Erythroblast (primary cell): ENCODE results near the gene SAMD4A.

Experiments
- DNase-seq, 2 experiments: peaks; one replicate each; lab custom pipeline; 2025; lab: John Stamatoyannopoulos, UW
- GATA1 ChIP-seq: IDR thresholded peaks from 2 replicates; pipeline ENCODE4 v1.6.1; 2011; ENCODE audit warnings: low read depth, mild to moderate bottlenecking, control low read depth, low read length, moderate library complexity
- POLR2A ChIP-seq: IDR thresholded peaks from 2 replicates; pipeline ENCODE4 v1.6.1; 2011; ENCODE audit warnings: mild to moderate bottlenecking, low read length

Gene SAMD4A

GRCh38 chr14:54718046-54718445 lies 151.1 kb downstream of the SAMD4A start:
- no peak for TF ChIP-seq GATA1

DNA sequence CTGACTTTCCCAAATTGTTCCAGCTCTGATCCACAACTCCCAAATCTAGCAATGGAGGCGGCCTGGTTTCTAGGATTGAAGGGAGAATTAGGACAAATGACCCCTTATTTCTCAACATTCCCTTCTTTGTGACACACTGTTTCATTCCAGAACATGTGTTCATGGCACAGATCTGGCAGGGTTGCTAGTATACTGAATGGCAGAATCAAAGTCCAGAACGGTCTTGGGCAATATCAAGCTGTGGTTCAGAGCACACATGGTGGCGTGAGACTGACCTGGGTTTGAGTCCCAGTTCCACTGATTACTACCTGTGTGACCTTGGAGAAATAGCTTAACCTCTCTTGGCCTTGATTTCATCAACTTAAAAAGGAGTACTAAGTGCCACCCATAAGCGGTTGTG lies 152.5 kb downstream of the SAMD4A start:
- DNase-seq: no peak
- no peak for TF ChIP-seq POLR2A

More at GRCh38 chr14:54718046-54718445, 151.1 kb downstream of the SAMD4A start:
- DNase-seq: no peak

GRCh38 chr14:54722791-54723432 lies 156.0 kb downstream of the SAMD4A start:
- no peak for TF ChIP-seq POLR2A
- no peak for TF ChIP-seq GATA1
- peak; percentile 5 to 13 for DNase-seq

GRCh38 chr14:54724123-54724522 lies 157.2 kb downstream of the SAMD4A start:
- TF ChIP-seq POLR2A (no peak), GATA1 (no peak)
- no peak for DNase-seq

DNA sequence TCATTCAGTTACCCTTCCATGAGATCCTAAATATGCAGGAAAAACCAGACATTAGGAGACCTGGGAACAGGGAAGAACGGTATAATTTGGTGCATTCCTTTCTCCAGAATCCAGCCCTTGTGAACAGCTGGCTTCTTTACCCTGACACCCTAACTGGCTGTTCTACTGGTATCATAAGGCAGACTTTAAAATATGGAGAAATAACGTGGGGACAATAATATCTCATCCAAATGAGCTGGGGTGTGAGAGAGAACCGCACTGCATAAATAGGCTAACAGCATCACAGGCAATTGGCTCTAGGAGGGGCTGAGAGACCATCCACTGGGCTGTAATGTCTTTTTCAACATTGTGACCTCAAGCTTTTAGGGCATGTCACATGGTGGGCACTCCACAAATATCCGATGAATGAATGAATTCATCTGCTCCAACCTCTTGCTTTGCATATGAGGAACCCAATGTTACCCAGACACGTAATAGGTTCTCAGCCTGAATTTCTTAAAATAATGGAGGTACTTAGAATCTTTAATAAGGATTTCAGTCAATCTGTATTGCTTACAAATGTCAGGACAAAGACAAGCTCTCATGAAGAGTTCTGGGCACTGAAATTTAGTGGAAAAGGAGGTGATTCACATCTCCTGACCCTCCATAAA lies 157.9 kb downstream of the SAMD4A start:
- TF ChIP-seq POLR2A (no peak), GATA1 (no peak)
- no peak for DNase-seq

- TF ChIP-seq POLR2A: no peak
- no peak for TF ChIP-seq GATA1
- DNase-seq: no peak
These were observed 159.1 kb downstream of the SAMD4A start for GRCh38 chr14:54725998-54726397.

DNA sequence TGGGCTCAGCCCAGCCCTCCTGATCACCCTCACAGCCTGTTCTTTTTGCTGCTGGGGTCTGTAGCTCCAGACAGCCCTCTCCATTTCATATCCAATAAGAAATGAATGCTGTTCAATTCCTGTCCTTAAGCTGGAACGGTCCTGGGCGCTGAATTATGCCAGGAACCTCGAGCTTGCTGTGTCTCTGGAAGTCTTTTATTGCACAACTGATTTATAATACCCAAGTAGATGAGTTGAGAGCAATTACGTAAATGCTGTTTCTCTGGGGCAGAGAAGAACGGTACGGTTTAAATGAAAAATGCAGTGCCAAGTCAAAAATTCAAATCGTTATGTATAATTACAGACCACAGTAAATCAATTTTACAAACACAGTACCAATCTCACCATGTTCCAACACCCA lies 161.0 kb downstream of the SAMD4A start:
- TF ChIP-seq GATA1 (no peak), POLR2A (no peak)
- no peak for DNase-seq

- no peak for DNase-seq
- TF ChIP-seq GATA1 (no peak), POLR2A (no peak)
These were observed 162.0 kb downstream of the SAMD4A start for GRCh38 chr14:54728700-54729527.

GRCh38 chr14:54730156-54730961 lies 163.4 kb downstream of the SAMD4A start:
- DNase-seq: peak; percentile 7 to 31
- TF ChIP-seq POLR2A: no peak
- no peak for TF ChIP-seq GATA1

- TF ChIP-seq GATA1 (no peak), POLR2A (no peak)
- DNase-seq: no peak
These were observed 168.0 kb downstream of the SAMD4A start for GRCh38 chr14:54734966-54735365.

GRCh38 chr14:54735424-54735823 lies 168.5 kb downstream of the SAMD4A start:
- DNase-seq: no peak

GRCh38 chr14:54737132-54737711 lies 170.3 kb downstream of the SAMD4A start:
- TF ChIP-seq POLR2A: no peak
- TF ChIP-seq GATA1: no peak
- DNase-seq: no peak

More at GRCh38 chr14:54735424-54735823, 168.5 kb downstream of the SAMD4A start:
- TF ChIP-seq POLR2A (no peak), GATA1 (no peak)

DNA sequence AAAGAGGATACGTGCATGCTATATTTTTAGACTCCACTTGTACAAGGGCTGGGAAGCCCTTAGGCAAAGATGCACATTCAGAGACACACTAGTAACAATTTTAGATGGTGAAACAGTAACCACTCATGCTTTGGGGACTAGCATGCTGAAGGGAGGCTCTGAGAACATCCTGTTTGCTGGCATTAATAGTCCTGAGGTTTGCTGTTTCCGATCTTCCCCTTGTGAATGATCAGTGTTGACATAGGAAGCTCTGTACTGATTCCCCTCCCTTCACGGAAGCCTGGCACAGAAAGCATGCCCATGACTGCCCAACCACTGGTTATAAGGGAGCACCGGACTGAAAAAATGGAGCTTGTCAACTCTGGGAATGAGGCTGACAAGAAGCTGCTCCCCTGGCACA lies 171.1 kb downstream of the SAMD4A start:
- no peak for DNase-seq
- TF ChIP-seq POLR2A (no peak), GATA1 (no peak)
